ENCODE data around the gene LAMA4.

The LAMA4 gene

GRCh38 chr6:112231594-112232060 lies 22.7 kb downstream of the LAMA4 start:
- H3K36me3 ChIP-seq (ENCODE audit: control insufficient read depth, insufficient read depth, low read length): no peaks in the 10 kb centered on the region
- H3K4me1 ChIP-seq (ENCODE audit: control insufficient read depth, insufficient read depth, low read length): no peaks in the 10 kb centered on the region
- no peaks in the 10 kb centered on the region for H3K27me3 ChIP-seq (ENCODE audit: control insufficient read depth, insufficient read depth, low read length)
- no peaks in the 10 kb centered on the region for H3K9me3 ChIP-seq (ENCODE audit: control insufficient read depth, insufficient read depth, low read length)
- H3K9ac ChIP-seq (ENCODE audit: low read depth, low read length): no peak overlapping the region
- H3K4me3 ChIP-seq (ENCODE audit: low read depth, low read length): no peak overlapping the region

DNA sequence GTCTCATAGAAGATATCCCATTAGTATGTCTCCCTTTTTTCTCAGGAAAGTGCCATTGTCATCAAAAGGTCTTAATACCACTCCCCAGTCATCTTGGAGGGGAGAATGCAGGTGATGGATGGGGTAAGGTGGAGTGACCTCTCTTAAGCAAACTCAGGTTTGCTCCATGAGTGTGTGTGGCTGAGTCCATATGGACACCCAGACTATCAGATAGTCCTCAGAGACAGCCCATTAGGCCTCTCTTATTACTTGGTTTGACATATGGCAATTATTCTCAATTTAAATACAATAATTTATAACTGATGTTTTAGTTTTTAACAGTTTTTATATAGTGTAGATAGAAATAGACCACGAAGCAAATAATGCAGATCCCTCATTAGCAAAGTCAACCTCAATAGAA lies 23.2 kb downstream of the LAMA4 start:
- no peaks in the 10 kb centered on the region for H3K4me1 ChIP-seq (ENCODE audit: control insufficient read depth, insufficient read depth, low read length)
- H3K4me3 ChIP-seq (ENCODE audit: low read depth, low read length): no peak overlapping the region
- H3K36me3 ChIP-seq (ENCODE audit: control insufficient read depth, insufficient read depth, low read length): no peaks in the 10 kb centered on the region
- H3K27me3 ChIP-seq (ENCODE audit: control insufficient read depth, insufficient read depth, low read length): no peaks in the 10 kb centered on the region
- no peaks in the 10 kb centered on the region for H3K9me3 ChIP-seq (ENCODE audit: control insufficient read depth, insufficient read depth, low read length)
- H3K9ac ChIP-seq (ENCODE audit: low read depth, low read length): no peak overlapping the region

- no peak overlapping the region for H3K9ac ChIP-seq (ENCODE audit: low read depth, low read length)
- H3K9me3 ChIP-seq (ENCODE audit: control insufficient read depth, insufficient read depth, low read length): no peaks in the 10 kb centered on the region
- no peaks in the 10 kb centered on the region for H3K4me1 ChIP-seq (ENCODE audit: control insufficient read depth, insufficient read depth, low read length)
- no peaks in the 10 kb centered on the region for H3K27me3 ChIP-seq (ENCODE audit: control insufficient read depth, insufficient read depth, low read length)
- H3K4me3 ChIP-seq (ENCODE audit: low read depth, low read length): no peak overlapping the region
- H3K36me3 ChIP-seq (ENCODE audit: control insufficient read depth, insufficient read depth, low read length): no peaks in the 10 kb centered on the region
Measured at GRCh38 chr6:112228480-112229332, 25.7 kb downstream of the LAMA4 start.

DNA sequence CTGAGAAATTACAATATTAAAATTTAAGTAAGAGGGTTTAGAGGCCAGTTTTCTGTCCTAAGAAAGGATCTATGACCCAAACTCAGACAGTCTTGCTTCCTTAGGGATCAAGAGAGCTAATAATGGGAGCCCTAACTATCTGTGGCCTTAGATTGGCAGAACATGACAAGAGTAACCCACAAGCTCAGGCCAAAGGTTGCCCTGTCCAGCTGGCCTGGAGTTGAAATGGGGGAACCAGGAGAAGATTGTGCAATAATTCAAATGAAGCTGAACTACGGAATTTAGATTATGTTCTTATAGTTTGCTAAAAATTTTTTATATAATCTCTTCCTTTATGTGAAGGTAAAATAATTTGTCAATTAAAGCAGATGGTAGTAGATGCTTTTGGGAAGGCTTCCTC lies 26.4 kb downstream of the LAMA4 start:
- Histone ChIP-seq H3K27me3 (ENCODE audit: control insufficient read depth, insufficient read depth, low read length) (no peaks in the 10 kb centered on the region), H3K36me3 (ENCODE audit: control insufficient read depth, insufficient read depth, low read length) (no peaks in the 10 kb centered on the region), H3K4me3 (ENCODE audit: low read depth, low read length) (no peak overlapping the region)

DNA sequence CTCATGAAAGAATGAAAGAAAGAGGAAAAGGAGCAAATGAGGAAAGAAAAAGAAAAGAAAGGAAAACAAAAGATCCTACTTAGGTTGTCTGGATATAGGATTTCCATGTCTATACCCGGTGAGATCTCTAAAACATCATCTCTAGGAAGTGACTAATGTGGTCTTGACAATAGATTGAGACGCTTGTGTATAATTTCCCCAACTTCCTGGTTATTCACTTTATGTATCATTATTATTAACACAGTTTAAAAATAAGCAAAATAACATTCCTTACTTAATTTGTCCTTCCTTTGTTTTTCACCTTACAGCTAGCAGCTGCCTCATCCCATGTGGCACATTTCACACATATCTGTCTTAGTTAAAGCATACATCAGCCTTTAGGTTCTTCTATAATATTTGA lies 27.0 kb downstream of the LAMA4 start:
- Histone ChIP-seq H3K9me3 (ENCODE audit: control insufficient read depth, insufficient read depth, low read length) (no peaks in the 10 kb centered on the region), H3K36me3 (ENCODE audit: control insufficient read depth, insufficient read depth, low read length) (no peaks in the 10 kb centered on the region), H3K27me3 (ENCODE audit: control insufficient read depth, insufficient read depth, low read length) (no peaks in the 10 kb centered on the region), H3K4me3 (ENCODE audit: low read depth, low read length) (no peak overlapping the region), H3K9ac (ENCODE audit: low read depth, low read length) (no peak overlapping the region), H3K4me1 (ENCODE audit: control insufficient read depth, insufficient read depth, low read length) (no peaks in the 10 kb centered on the region)

More for the DNA sequence above, 26.4 kb downstream of the LAMA4 start:
- Histone ChIP-seq H3K9ac (ENCODE audit: low read depth, low read length) (no peak overlapping the region), H3K4me1 (ENCODE audit: control insufficient read depth, insufficient read depth, low read length) (no peaks in the 10 kb centered on the region), H3K9me3 (ENCODE audit: control insufficient read depth, insufficient read depth, low read length) (no peaks in the 10 kb centered on the region)

DNA sequence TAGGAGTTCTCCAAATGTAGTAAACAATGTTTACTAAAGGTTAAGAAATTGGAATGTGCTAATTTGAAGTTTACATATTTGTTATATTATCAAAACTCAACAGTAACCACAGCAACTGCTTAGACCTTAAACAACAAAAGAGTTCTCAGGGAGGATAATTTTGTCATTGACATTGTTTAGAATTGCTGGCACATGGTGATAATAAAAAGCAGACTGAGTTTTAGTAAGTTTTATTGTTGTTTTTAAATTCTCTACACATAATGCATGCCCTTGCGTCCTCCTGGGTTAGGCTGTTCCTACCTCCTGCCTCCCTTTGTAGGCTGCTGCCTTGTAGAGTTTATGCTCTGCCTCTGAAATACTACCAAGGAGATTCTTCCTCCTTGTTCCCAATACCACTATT lies 28.7 kb downstream of the LAMA4 start:
- no peaks in the 10 kb centered on the region for H3K36me3 ChIP-seq (ENCODE audit: control insufficient read depth, insufficient read depth, low read length)
- H3K4me1 ChIP-seq (ENCODE audit: control insufficient read depth, insufficient read depth, low read length): no peaks in the 10 kb centered on the region
- H3K9me3 ChIP-seq (ENCODE audit: control insufficient read depth, insufficient read depth, low read length): no peaks in the 10 kb centered on the region
- no peak overlapping the region for H3K4me3 ChIP-seq (ENCODE audit: low read depth, low read length)
- no peaks in the 10 kb centered on the region for H3K27me3 ChIP-seq (ENCODE audit: control insufficient read depth, insufficient read depth, low read length)
- no peak overlapping the region for H3K9ac ChIP-seq (ENCODE audit: low read depth, low read length)

DNA sequence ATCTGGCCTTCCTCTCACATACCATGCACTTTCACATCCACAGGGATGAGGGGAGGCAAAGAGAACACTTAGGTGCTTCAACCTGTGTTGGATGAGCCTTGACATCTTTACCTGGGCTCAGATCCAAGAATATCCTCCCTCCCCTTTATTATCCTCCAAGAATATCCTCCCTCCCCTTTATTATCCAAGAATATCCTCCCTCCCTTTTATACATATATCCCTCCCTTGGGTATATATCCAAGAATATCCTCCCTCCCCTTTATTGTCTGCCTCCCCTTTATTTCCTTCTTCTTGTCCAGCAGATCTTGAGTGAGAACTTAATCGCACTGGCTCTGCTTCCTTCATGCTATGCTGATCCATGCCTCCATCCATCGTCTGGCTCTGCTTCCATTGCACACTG lies 30.3 kb downstream of the LAMA4 start:
- Histone ChIP-seq H3K9me3 (ENCODE audit: control insufficient read depth, insufficient read depth, low read length) (no peaks in the 10 kb centered on the region), H3K4me1 (ENCODE audit: control insufficient read depth, insufficient read depth, low read length) (no peaks in the 10 kb centered on the region), H3K36me3 (ENCODE audit: control insufficient read depth, insufficient read depth, low read length) (no peaks in the 10 kb centered on the region), H3K9ac (ENCODE audit: low read depth, low read length) (no peak overlapping the region), H3K4me3 (ENCODE audit: low read depth, low read length) (no peak overlapping the region), H3K27me3 (ENCODE audit: control insufficient read depth, insufficient read depth, low read length) (no peaks in the 10 kb centered on the region)

GRCh38 chr6:112223070-112223861 lies 31.1 kb downstream of the LAMA4 start:
- Histone ChIP-seq H3K4me1 (ENCODE audit: control insufficient read depth, insufficient read depth, low read length) (no peaks in the 10 kb centered on the region), H3K36me3 (ENCODE audit: control insufficient read depth, insufficient read depth, low read length) (no peaks in the 10 kb centered on the region), H3K9me3 (ENCODE audit: control insufficient read depth, insufficient read depth, low read length) (no peaks in the 10 kb centered on the region), H3K9ac (ENCODE audit: low read depth, low read length) (no peak overlapping the region), H3K4me3 (ENCODE audit: low read depth, low read length) (no peak overlapping the region), H3K27me3 (ENCODE audit: control insufficient read depth, insufficient read depth, low read length) (no peaks in the 10 kb centered on the region)

DNA sequence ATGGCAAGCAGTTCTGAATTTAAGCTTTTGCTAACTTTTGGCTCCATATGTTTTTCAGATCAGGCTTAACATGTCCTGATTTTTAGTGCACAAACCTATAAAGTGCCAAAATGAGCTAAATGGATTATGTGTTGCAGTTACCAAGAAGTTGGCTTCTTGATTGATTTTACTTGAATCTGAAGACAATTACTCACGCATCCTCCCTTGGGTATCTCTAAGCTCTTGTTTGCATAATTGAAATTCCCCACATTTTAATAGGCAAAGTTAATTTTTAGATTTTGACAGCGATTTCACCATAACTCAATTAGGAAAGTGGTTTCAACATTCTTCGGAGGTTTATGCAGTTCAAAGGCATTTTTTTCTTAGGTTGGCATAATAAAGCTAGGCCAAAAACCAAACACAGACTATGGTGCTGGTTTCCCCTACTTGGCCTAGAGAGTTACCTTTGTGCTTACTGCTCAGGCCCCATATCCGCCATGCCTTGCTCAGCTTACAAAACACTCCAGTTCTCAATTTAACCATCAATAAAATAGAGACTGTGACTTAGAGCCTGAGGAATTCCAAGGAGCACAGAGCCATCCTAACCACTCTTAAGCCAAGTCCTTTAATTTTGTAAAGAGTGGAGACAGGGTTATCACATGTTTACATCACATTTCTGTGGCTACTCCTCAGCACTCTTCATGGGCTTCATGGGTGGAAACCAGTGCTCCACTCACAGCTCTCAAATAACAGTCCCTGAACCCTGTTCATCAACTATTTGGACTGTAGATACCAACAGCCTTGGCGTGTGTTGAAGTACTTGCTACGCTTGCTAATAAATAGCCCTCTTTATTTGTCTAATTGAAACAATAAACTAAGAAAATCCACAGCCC lies 32.1 kb downstream of the LAMA4 start:
- Histone ChIP-seq H3K36me3 (ENCODE audit: control insufficient read depth, insufficient read depth, low read length) (no peaks in the 10 kb centered on the region), H3K4me3 (ENCODE audit: low read depth, low read length) (no peak overlapping the region), H3K9me3 (ENCODE audit: control insufficient read depth, insufficient read depth, low read length) (no peaks in the 10 kb centered on the region), H3K27me3 (ENCODE audit: control insufficient read depth, insufficient read depth, low read length) (no peaks in the 10 kb centered on the region), H3K9ac (ENCODE audit: low read depth, low read length) (no peak overlapping the region), H3K4me1 (ENCODE audit: control insufficient read depth, insufficient read depth, low read length) (no peaks in the 10 kb centered on the region)

DNA sequence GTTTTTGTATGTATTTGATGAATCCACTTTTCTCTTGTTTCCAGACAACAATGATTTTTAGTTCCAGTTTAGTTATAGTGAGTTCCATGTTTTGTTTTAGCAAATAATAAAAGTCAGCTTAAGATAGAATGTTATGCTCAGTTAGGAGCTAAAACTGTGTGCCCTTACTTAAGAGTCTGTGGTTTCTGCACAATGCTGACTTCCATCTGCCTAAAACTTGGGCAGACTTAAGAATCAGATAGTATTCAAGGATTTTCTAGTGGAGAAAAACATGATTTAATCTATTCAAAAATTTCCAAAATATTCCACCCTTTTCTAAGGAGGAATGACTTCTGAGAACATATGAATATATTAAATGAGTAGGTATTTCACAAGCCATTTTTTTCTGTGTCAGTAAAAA lies 32.8 kb downstream of the LAMA4 start:
- no peaks in the 10 kb centered on the region for H3K36me3 ChIP-seq (ENCODE audit: control insufficient read depth, insufficient read depth, low read length)
- H3K9ac ChIP-seq (ENCODE audit: low read depth, low read length): no peak overlapping the region
- no peaks in the 10 kb centered on the region for H3K4me1 ChIP-seq (ENCODE audit: control insufficient read depth, insufficient read depth, low read length)
- H3K27me3 ChIP-seq (ENCODE audit: control insufficient read depth, insufficient read depth, low read length): no peaks in the 10 kb centered on the region
- H3K4me3 ChIP-seq (ENCODE audit: low read depth, low read length): no peak overlapping the region
- no peaks in the 10 kb centered on the region for H3K9me3 ChIP-seq (ENCODE audit: control insufficient read depth, insufficient read depth, low read length)

GRCh38 chr6:112218563-112218962 lies 35.8 kb downstream of the LAMA4 start:
- H3K9me3 ChIP-seq (ENCODE audit: control insufficient read depth, insufficient read depth, low read length): no peaks in the 10 kb centered on the region
- H3K9ac ChIP-seq (ENCODE audit: low read depth, low read length): no peak overlapping the region

More at GRCh38 chr6:112218563-112218962, 35.8 kb downstream of the LAMA4 start:
- Histone ChIP-seq H3K4me3 (ENCODE audit: low read depth, low read length) (no peak overlapping the region), H3K36me3 (ENCODE audit: control insufficient read depth, insufficient read depth, low read length) (no peaks in the 10 kb centered on the region), H3K27me3 (ENCODE audit: control insufficient read depth, insufficient read depth, low read length) (no peaks in the 10 kb centered on the region), H3K4me1 (ENCODE audit: control insufficient read depth, insufficient read depth, low read length) (peaks cover 4% of the 10 kb centered on the region)
